ENCODE results near the gene OR9A4.
A peak's percentile ranks its signal among the peaks of the same experiment; 100 is the strongest.

The OR9A4 gene

GRCh38 chr7:141906285-141906684 lies 9.9 kb upstream of the OR9A4 start:
- Histone ChIP-seq H3K4me3 (ENCODE audit: low read length) (no peak overlapping the region), H3K9me3 (replicated peaks; ENCODE audit: low read length) (no peaks in the 10 kb centered on the region), H3K9ac (ENCODE audit: low read depth, low read length) (no peak overlapping the region), H3K4me1 (ENCODE audit: control insufficient read depth, insufficient read depth, low read length) (peaks cover 5% of the 10 kb centered on the region), H3K27me3 (ENCODE audit: control insufficient read depth, insufficient read depth, low read length) (no peaks in the 10 kb centered on the region), H3K36me3 (ENCODE audit: insufficient read depth, low read length) (no peaks in the 10 kb centered on the region), H3K4me2 (ENCODE audit: low read length) (no peak overlapping the region)

DNA sequence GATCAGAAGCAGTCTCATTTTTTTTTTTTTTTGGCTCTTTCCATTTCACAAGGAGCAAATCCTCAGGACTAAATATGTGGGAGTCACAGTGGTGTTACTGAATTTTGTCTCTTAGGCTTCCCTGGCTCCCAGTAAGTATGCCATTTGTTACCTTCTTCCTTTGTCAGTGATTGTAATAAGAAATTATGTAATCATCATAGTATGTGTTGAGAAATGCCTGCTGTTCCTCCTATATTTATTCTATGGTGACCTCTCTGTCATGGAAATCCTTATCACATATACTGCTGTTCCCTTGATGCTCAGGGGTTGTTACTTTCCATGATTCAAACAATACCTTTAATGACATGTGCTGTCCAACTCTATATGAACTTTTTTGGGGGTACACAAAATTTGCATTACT lies 4.8 kb upstream of the OR9A4 start:
- H3K27me3 ChIP-seq (ENCODE audit: control insufficient read depth, insufficient read depth, low read length) = no peaks in the 10 kb centered on the region
- H3K9ac ChIP-seq (ENCODE audit: low read depth, low read length) = no peak overlapping the region
- H3K4me3 ChIP-seq (ENCODE audit: low read length) = no peak overlapping the region

GRCh38 chr7:141915565-141915964 lies 634 bp upstream of the OR9A4 start:
- Histone ChIP-seq H3K4me2 (ENCODE audit: low read length) (no peak overlapping the region), H3K36me3 (ENCODE audit: insufficient read depth, low read length) (no peaks in the 10 kb centered on the region), H3K4me3 (ENCODE audit: low read length) (no peak overlapping the region), H3K4me1 (ENCODE audit: control insufficient read depth, insufficient read depth, low read length) (no peaks in the 10 kb centered on the region), H3K9ac (ENCODE audit: low read depth, low read length) (no peak overlapping the region), H3K9me3 (replicated peaks; ENCODE audit: low read length) (no peaks in the 10 kb centered on the region), H3K27me3 (ENCODE audit: control insufficient read depth, insufficient read depth, low read length) (no peaks in the 10 kb centered on the region)

More for the DNA sequence above, 4.8 kb upstream of the OR9A4 start:
- Histone ChIP-seq H3K4me2 (ENCODE audit: low read length) (no peak overlapping the region), H3K36me3 (ENCODE audit: insufficient read depth, low read length) (no peaks in the 10 kb centered on the region), H3K4me1 (ENCODE audit: control insufficient read depth, insufficient read depth, low read length) (peaks cover 5% of the 10 kb centered on the region), H3K9me3 (replicated peaks; ENCODE audit: low read length) (no peaks in the 10 kb centered on the region)

- H3K4me1 ChIP-seq (ENCODE audit: control insufficient read depth, insufficient read depth, low read length) = no peaks in the 10 kb centered on the region
- H3K9ac ChIP-seq (ENCODE audit: low read depth, low read length) = no peak overlapping the region
- H3K36me3 ChIP-seq (ENCODE audit: insufficient read depth, low read length) = no peaks in the 10 kb centered on the region
- H3K4me2 ChIP-seq (ENCODE audit: low read length) = no peak overlapping the region
- H3K4me3 ChIP-seq (ENCODE audit: low read length) = no peak overlapping the region
- H3K27me3 ChIP-seq (ENCODE audit: control insufficient read depth, insufficient read depth, low read length) = no peaks in the 10 kb centered on the region
- H3K9me3 ChIP-seq (replicated peaks; ENCODE audit: low read length) = no peaks in the 10 kb centered on the region
Observed at GRCh38 chr7:141920281-141920680, 4.1 kb downstream of the OR9A4 start.

GRCh38 chr7:141928146-141928844 lies 12.1 kb downstream of the OR9A4 start:
- Histone ChIP-seq H3K4me1 (ENCODE audit: control insufficient read depth, insufficient read depth, low read length) (peaks cover 8% of the 10 kb centered on the region), H3K9me3 (replicated peaks; ENCODE audit: low read length) (no peaks in the 10 kb centered on the region), H3K4me2 (ENCODE audit: low read length) (no peak overlapping the region), H3K9ac (ENCODE audit: low read depth, low read length) (no peak overlapping the region), H3K4me3 (ENCODE audit: low read length) (no peak overlapping the region), H3K36me3 (ENCODE audit: insufficient read depth, low read length) (no peaks in the 10 kb centered on the region), H3K27me3 (ENCODE audit: control insufficient read depth, insufficient read depth, low read length) (no peaks in the 10 kb centered on the region)

DNA sequence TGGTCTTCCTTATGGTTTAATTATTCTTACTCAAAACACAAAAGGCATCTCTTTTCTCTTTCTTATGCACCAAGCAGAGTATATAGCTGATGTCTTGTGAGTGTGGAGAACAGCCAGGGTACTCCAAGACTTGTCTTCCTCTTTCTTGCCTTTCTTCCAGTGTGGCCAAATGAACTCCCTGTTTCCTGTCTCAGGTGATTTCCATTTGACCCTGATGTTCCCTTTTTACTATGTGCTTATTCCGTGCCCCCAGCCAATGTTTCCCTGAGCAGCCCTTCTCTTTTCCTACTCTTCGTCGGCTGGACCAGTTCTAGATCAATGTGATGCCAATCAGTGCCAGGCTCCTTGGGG lies 12.6 kb downstream of the OR9A4 start:
- no peak overlapping the region for H3K4me3 ChIP-seq (ENCODE audit: low read length)
- no peak overlapping the region for H3K9ac ChIP-seq (ENCODE audit: low read depth, low read length)
- no peaks in the 10 kb centered on the region for H3K27me3 ChIP-seq (ENCODE audit: control insufficient read depth, insufficient read depth, low read length)
- no peak overlapping the region for H3K4me2 ChIP-seq (ENCODE audit: low read length)
- no peaks in the 10 kb centered on the region for H3K9me3 ChIP-seq (replicated peaks; ENCODE audit: low read length)
- H3K36me3 ChIP-seq (ENCODE audit: insufficient read depth, low read length) = no peaks in the 10 kb centered on the region
- peaks cover 10% of the 10 kb centered on the region for H3K4me1 ChIP-seq (ENCODE audit: control insufficient read depth, insufficient read depth, low read length)

- Histone ChIP-seq H3K9ac (ENCODE audit: low read depth, low read length) (no peak overlapping the region), H3K27me3 (ENCODE audit: control insufficient read depth, insufficient read depth, low read length) (no peaks in the 10 kb centered on the region), H3K4me3 (ENCODE audit: low read length) (no peak overlapping the region), H3K4me1 (ENCODE audit: control insufficient read depth, insufficient read depth, low read length) (peaks cover 14% of the 10 kb centered on the region), H3K4me2 (ENCODE audit: low read length) (no peak overlapping the region), H3K9me3 (replicated peaks; ENCODE audit: low read length) (no peaks in the 10 kb centered on the region), H3K36me3 (ENCODE audit: insufficient read depth, low read length) (no peaks in the 10 kb centered on the region)
Observed at GRCh38 chr7:141930211-141930610, 14.0 kb downstream of the OR9A4 start.

DNA sequence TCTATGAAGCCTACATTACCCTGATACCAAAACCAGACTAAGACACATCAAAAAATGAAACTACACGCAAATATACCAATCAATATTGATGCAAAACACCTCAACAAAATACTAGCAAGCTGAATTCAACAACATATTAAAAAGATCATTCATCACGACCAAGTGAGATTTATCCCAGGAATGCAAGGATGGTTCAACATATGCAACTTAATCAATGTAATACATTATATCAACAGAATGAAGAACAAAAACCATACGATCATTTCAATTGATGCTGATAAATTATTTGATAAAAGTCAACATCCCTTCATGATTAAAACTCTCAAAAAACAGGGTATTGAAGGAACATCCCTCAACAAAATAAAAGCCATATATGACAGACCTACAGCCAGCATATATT lies 24.9 kb downstream of the OR9A4 start:
- Histone ChIP-seq H3K4me1 (ENCODE audit: control insufficient read depth, insufficient read depth, low read length) (peaks cover 13% of the 10 kb centered on the region), H3K4me2 (ENCODE audit: low read length) (no peak overlapping the region), H3K4me3 (ENCODE audit: low read length) (no peak overlapping the region), H3K36me3 (ENCODE audit: insufficient read depth, low read length) (no peaks in the 10 kb centered on the region), H3K27me3 (ENCODE audit: control insufficient read depth, insufficient read depth, low read length) (no peaks in the 10 kb centered on the region), H3K9me3 (replicated peaks; ENCODE audit: low read length) (no peaks in the 10 kb centered on the region), H3K9ac (ENCODE audit: low read depth, low read length) (no peak overlapping the region)

DNA sequence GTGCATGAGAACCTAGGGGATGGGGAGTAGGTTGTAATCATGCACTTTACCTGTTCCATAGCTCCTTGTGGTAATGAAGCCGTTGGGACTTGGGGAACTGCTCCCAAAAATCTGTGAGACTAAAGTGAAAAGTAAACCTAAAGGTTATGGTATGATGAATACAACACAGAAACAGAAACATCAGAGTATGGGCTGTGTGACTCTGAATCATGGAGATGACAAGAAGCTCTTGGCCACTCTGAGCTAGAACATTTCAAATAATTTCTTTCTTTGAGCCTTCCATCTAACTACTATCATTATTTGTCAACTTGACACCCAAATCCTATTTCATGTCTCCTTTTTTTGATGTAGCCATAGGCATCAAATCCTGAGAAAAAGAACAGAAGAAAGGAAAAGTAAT lies 27.6 kb downstream of the OR9A4 start:
- Histone ChIP-seq H3K9ac (ENCODE audit: low read depth, low read length) (no peak overlapping the region), H3K9me3 (replicated peaks; ENCODE audit: low read length) (no peaks in the 10 kb centered on the region), H3K4me1 (ENCODE audit: control insufficient read depth, insufficient read depth, low read length) (peaks cover 17% of the 10 kb centered on the region), H3K4me3 (ENCODE audit: low read length) (no peak overlapping the region), H3K36me3 (ENCODE audit: insufficient read depth, low read length) (no peaks in the 10 kb centered on the region), H3K4me2 (ENCODE audit: low read length) (no peak overlapping the region), H3K27me3 (ENCODE audit: control insufficient read depth, insufficient read depth, low read length) (no peaks in the 10 kb centered on the region)

DNA sequence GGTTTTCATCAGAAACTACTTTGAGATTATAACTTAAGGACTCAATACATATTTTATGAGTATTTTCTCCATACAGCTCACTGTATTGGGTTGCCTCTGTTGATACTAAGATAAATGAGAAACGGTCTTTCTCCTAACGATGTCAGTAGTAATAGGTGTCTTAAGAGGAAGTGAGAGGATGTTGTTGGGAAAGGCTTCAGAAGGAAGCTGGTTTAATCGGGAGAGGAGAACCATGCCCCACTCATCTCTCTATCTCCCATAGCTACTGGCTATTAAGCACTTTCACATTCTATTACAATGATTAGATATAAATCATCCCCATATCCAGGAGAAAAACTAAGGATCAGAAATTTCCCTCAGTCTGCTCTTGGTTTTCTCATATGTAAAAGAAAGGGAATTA lies 28.6 kb downstream of the OR9A4 start:
- Histone ChIP-seq H3K4me1 (ENCODE audit: control insufficient read depth, insufficient read depth, low read length) (peaks cover 17% of the 10 kb centered on the region), H3K27me3 (ENCODE audit: control insufficient read depth, insufficient read depth, low read length) (no peaks in the 10 kb centered on the region), H3K9me3 (replicated peaks; ENCODE audit: low read length) (no peaks in the 10 kb centered on the region), H3K4me2 (ENCODE audit: low read length) (peak overlapping the region; percentile 4), H3K36me3 (ENCODE audit: insufficient read depth, low read length) (no peaks in the 10 kb centered on the region), H3K9ac (ENCODE audit: low read depth, low read length) (peak overlapping the region; percentile 38), H3K4me3 (ENCODE audit: low read length) (no peak overlapping the region)

- H3K36me3 ChIP-seq (ENCODE audit: insufficient read depth, low read length) = no peaks in the 10 kb centered on the region
- peak overlapping the region; percentile 38 for H3K9ac ChIP-seq (ENCODE audit: low read depth, low read length)
- H3K4me3 ChIP-seq (ENCODE audit: low read length) = no peak overlapping the region
- no peaks in the 10 kb centered on the region for H3K9me3 ChIP-seq (replicated peaks; ENCODE audit: low read length)
- no peaks in the 10 kb centered on the region for H3K27me3 ChIP-seq (ENCODE audit: control insufficient read depth, insufficient read depth, low read length)
- peaks cover 17% of the 10 kb centered on the region for H3K4me1 ChIP-seq (ENCODE audit: control insufficient read depth, insufficient read depth, low read length)
- peak overlapping the region; percentile 6 for H3K4me2 ChIP-seq (ENCODE audit: low read length)
Observed at GRCh38 chr7:141945356-141945755, 29.2 kb downstream of the OR9A4 start.

- Histone ChIP-seq H3K27me3 (ENCODE audit: control insufficient read depth, insufficient read depth, low read length) (no peaks in the 10 kb centered on the region), H3K4me2 (ENCODE audit: low read length) (peak within 1 kb of the TSS; percentile 6), H3K9ac (ENCODE audit: low read depth, low read length) (no peak within 1 kb of the TSS), H3K4me3 (ENCODE audit: low read length) (no peak within 1 kb of the TSS), H3K9me3 (replicated peaks; ENCODE audit: low read length) (no peaks in the 10 kb centered on the region), H3K36me3 (ENCODE audit: insufficient read depth, low read length) (no peaks in the 10 kb centered on the region), H3K4me1 (ENCODE audit: control insufficient read depth, insufficient read depth, low read length) (peaks cover 17% of the 10 kb centered on the region)
Observed at GRCh38 chr7:141946796-141947195, 30.6 kb downstream of the OR9A4 start, which contains the start of gene CLEC5A. Gene CLEC5A (minus strand): TSS chr7:141946974. CDS start chr7:141946292, 682 bp downstream.

Data from skeletal muscle satellite cell (primary cell).